PC-3 (cell line): ENCODE measurements around the gene GPANK1. TPM values are rescaled to one million over a fixed set of nuclear protein-coding genes. Genes with fewer than 3 reads are reported as not detected.

Experiments used
- ATAC-seq: fragments of 200-7000 bp; cut with Tn5 transposase; 2 replicates; pipeline ENCODE4 v1.9.1; 2020; ENCODE audit warnings: mild to moderate bottlenecking, moderate library complexity
- BruUV-seq: library from RNA; stranded (reverse); fragments of 400-500 nt; replicated peaks from 2 replicates; lab custom pipeline; 2021; lab: Mats Ljungman, UMichigan
- CTCF ChIA-PET: fragments of 300-600 bp; sonication (Branson Sonifier 250); formaldehyde crosslinking; loops from one replicate; lab custom pipeline; 2022; ENCODE audit warnings: antibody characterized with exemption; lab: Charles Lee
- POLR2A ChIA-PET: fragments of 300-600 bp; sonication (Branson Sonifier 250); formaldehyde crosslinking; loops from one replicate; lab custom pipeline; 2022; ENCODE audit warnings: antibody characterized with exemption; ENCODE audit not compliant: unreplicated experiment; lab: Charles Lee
- DNase-seq: peaks from one replicate; pipeline ENCODE4 v3.0.0-alpha.2; 2015
- H2AFZ ChIP-seq: fragments of 300-600 bp; sonication (generic); 2 replicates; pipeline ENCODE4 v1.6.0; 2016; ENCODE audit warnings: antibody characterized with exemption, low read length
- H3F3A ChIP-seq: fragments of 300-600 bp; sonication (generic); one replicate; pipeline ENCODE4 v1.6.0; 2017; ENCODE audit warnings: antibody characterized with exemption, low read length, control low read depth, mild to moderate bottlenecking; ENCODE audit not compliant: unreplicated experiment
- H3K27ac ChIP-seq: fragments of 300-600 bp; sonication (generic); 2 replicates; pipeline ENCODE4 v1.5.1; 2016; ENCODE audit warnings: mild to moderate bottlenecking, low read length
- H3K27me3 ChIP-seq: fragments of 300-600 bp; sonication (generic); 2 replicates; pipeline ENCODE4 v1.6.1; 2016; ENCODE audit warnings: low read length, mixed read lengths
- H3K36me3 ChIP-seq: fragments of 300-600 bp; sonication (generic); 2 replicates; pipeline ENCODE4 v1.6.1; 2016; ENCODE audit warnings: low read depth, mixed run types, low read length, mixed read lengths
- H3K4me1 ChIP-seq: fragments of 300-600 bp; sonication (generic); 2 replicates; pipeline ENCODE4 v1.5.1; 2016; ENCODE audit warnings: low read length; ENCODE audit not compliant: insufficient read depth
- H3K4me2 ChIP-seq: fragments of 300-600 bp; sonication (generic); 2 replicates; pipeline ENCODE4 v1.6.0; 2016; ENCODE audit warnings: low read length
- H3K4me3 ChIP-seq: fragments of 300-600 bp; sonication (generic); 2 replicates; pipeline ENCODE4 v1.5.1; 2016; ENCODE audit warnings: mild to moderate bottlenecking, low read length, mixed read lengths
- H3K79me2 ChIP-seq: fragments of 300-600 bp; sonication (generic); 2 replicates; pipeline ENCODE4 v1.6.1; 2017; ENCODE audit warnings: low read length, mixed read lengths
- H3K9ac ChIP-seq: fragments of 300-600 bp; sonication (generic); 2 replicates; pipeline ENCODE4 v1.6.0; 2016; ENCODE audit warnings: mild to moderate bottlenecking, low read length
- H3K9me2 ChIP-seq: fragments of 300-600 bp; sonication (generic); replicated peaks from 2 replicates; pipeline ENCODE4 v1.6.1; 2016; ENCODE audit warnings: mixed run types, low read length, mixed read lengths
- H3K9me3 ChIP-seq: fragments of 300-600 bp; sonication (generic); 2 replicates; pipeline ENCODE4 v1.6.1; 2016; ENCODE audit warnings: low read length, mixed read lengths
- H4K20me1 ChIP-seq: fragments of 300-600 bp; sonication (generic); 2 replicates; pipeline ENCODE4 v1.6.1; 2016; ENCODE audit warnings: low read length, mixed read lengths
- CTCF ChIP-seq: fragments of 300-600 bp; sonication (generic); conservative IDR thresholded peaks from 2 replicates; pipeline ENCODE4 v1.5.1; 2017; ENCODE audit warnings: antibody characterized with exemption, low read depth, mild to moderate bottlenecking, low read length
- EZH2 ChIP-seq: fragments of 300-600 bp; sonication (generic); IDR thresholded peaks from one replicate; pipeline ENCODE4 v1.6.1; 2017; ENCODE audit warnings: antibody characterized with exemption, mild to moderate bottlenecking, low read length; ENCODE audit not compliant: unreplicated experiment
- EZH2phosphoT487 ChIP-seq: fragments of 300-600 bp; sonication (generic); IDR thresholded peaks from 2 replicates; pipeline ENCODE4 v1.6.1; 2018; ENCODE audit warnings: mild to moderate bottlenecking, antibody characterized with exemption, low read length, borderline replicate concordance
- intact Hi-C: fragments of 100-400 bp; cut with micrococcal nuclease; formaldehyde crosslinking; loops from 2 replicates; pipeline ENCODE4 v1.9.0; 2023
- total RNA-seq: library from RNA; depleted of rRNA; stranded (reverse); fragments of >200 nt; gene quantifications from 2 replicates; pipeline ENCODE4 v1.2.3, GENCODE V29; 2014

GPANK1 gene
- total RNA-seq, 1 experiment from 2014 or later, result 11.8 TPM

GRCh38 chr6:31687860-31688693, 23.3 kb upstream of the GPANK1 start:
- ATAC-seq, result no peak
- no TSS peak for BruUV-seq
- TF ChIP-seq EZH2phosphoT487, result no peak
- no peak for TF ChIP-seq EZH2
- TF ChIP-seq CTCF, result no peak

GRCh38 chr6:31687321-31687720, 22.5 kb upstream of the GPANK1 start:
- Histone ChIP-seq H3K9me2 (no peaks in the 10 kb centered on the region), H4K20me1 (no peaks in the 10 kb centered on the region), H3F3A (no peaks in the 10 kb centered on the region), H3K9me3 (no peaks in the 10 kb centered on the region), H2AFZ (no peak overlapping the region), H3K4me1 (0 out of 2 replicates have a peak, but pooled peaks cover 3% of the 10 kb centered on the region), H3K4me2 (no peak overlapping the region), H3K9ac (no peak overlapping the region), H3K27me3 (no peaks in the 10 kb centered on the region), H3K4me3 (no peak overlapping the region), H3K36me3 (peaks cover 8% of the 10 kb centered on the region; the same call in 1 of the 2 replicates), H3K27ac (no peak overlapping the region), H3K79me2 (no peaks in the 10 kb centered on the region)
- CTCF ChIA-PET, result no interaction called here
- ATAC-seq, result no peak
- DNase-seq, result no peak
- intact Hi-C loops, result loop anchor here (10.0 kb wide), 2 partner anchors 147 to 177 kb away; partner anchors contain the start of gene NEU1
- BruUV-seq, result no TSS peak
- POLR2A ChIA-PET, result no interaction called here
- no peak for TF ChIP-seq EZH2
- no peak for TF ChIP-seq CTCF
- TF ChIP-seq EZH2phosphoT487, result no peak

More at GRCh38 chr6:31687860-31688693, 23.3 kb upstream of the GPANK1 start:
- peaks cover 8% of the 10 kb centered on the region; the same call in 1 of the 2 replicates for H3K36me3 ChIP-seq
- H3K4me3 ChIP-seq, result no peak overlapping the region
- H3K79me2 ChIP-seq, result no peaks in the 10 kb centered on the region
- H3K27ac ChIP-seq, result no peak overlapping the region
- no peak for DNase-seq
- H4K20me1 ChIP-seq, result no peaks in the 10 kb centered on the region
- H3K4me1 ChIP-seq, result 0 out of 2 replicates have a peak, but pooled peaks cover 3% of the 10 kb centered on the region
- H2AFZ ChIP-seq, result no peak overlapping the region
- no peaks in the 10 kb centered on the region for H3K9me2 ChIP-seq
- CTCF ChIA-PET, result no interaction called here
- H3K27me3 ChIP-seq, result no peaks in the 10 kb centered on the region
- intact Hi-C loops, result loop anchor here (10.0 kb wide), 2 partner anchors 147 to 177 kb away; partner anchors contain the start of gene NEU1
- no peaks in the 10 kb centered on the region for H3K9me3 ChIP-seq
- no peak overlapping the region for H3K4me2 ChIP-seq
- no peak overlapping the region for H3K9ac ChIP-seq
- POLR2A ChIA-PET, result no interaction called here
- no peaks in the 10 kb centered on the region for H3F3A ChIP-seq
